ENCODE measurements around the gene DGKB. TPM values are rescaled to one million over a fixed set of nuclear protein-coding genes. Genes with fewer than 3 reads are reported as not detected.

DGKB gene
- total RNA-seq, 1 experiment from 2014 or later: 0.08 TPM

GRCh38 chr7:14821757-14822480, 80.6 kb downstream of the DGKB start:
- Histone ChIP-seq H3K27me3 (no peaks in the 10 kb centered on the region), H3K4me3 (no peak overlapping the region), H3K36me3 (no peaks in the 10 kb centered on the region), H3K9me3 (replicated peaks) (no peaks in the 10 kb centered on the region), H3K27ac (no peak overlapping the region), H3K4me1 (no peaks in the 10 kb centered on the region; the same call in 1 of the 2 replicates)
- no peak for DNase-seq

GRCh38 chr7:14818871-14819270, 83.7 kb downstream of the DGKB start:
- no peaks in the 10 kb centered on the region for H3K27me3 ChIP-seq
- no peaks in the 10 kb centered on the region for H3K36me3 ChIP-seq
- H3K9me3 ChIP-seq (replicated peaks): no peaks in the 10 kb centered on the region
- H3K4me1 ChIP-seq: no peaks in the 10 kb centered on the region; the same call in 1 of the 2 replicates
- no peak for DNase-seq
- H3K27ac ChIP-seq: no peak overlapping the region
- H3K4me3 ChIP-seq: no peak overlapping the region

- H3K27me3 ChIP-seq: no peaks in the 10 kb centered on the region
- no peak overlapping the region for H3K4me3 ChIP-seq
- H3K36me3 ChIP-seq: no peaks in the 10 kb centered on the region
- no peaks in the 10 kb centered on the region; the same call in 1 of the 2 replicates for H3K4me1 ChIP-seq
- H3K9me3 ChIP-seq (replicated peaks): no peaks in the 10 kb centered on the region
- DNase-seq: no peak
- no peak overlapping the region for H3K27ac ChIP-seq
Observed at GRCh38 chr7:14817829-14818614, 84.5 kb downstream of the DGKB start.

GRCh38 chr7:14807507-14807906, 95.0 kb downstream of the DGKB start:
- H3K27ac ChIP-seq: no peak overlapping the region
- H3K9me3 ChIP-seq (replicated peaks): no peaks in the 10 kb centered on the region
- no peak overlapping the region for H3K4me3 ChIP-seq
- H3K36me3 ChIP-seq: no peaks in the 10 kb centered on the region
- H3K4me1 ChIP-seq: no peaks in the 10 kb centered on the region
- DNase-seq: no peak
- no peaks in the 10 kb centered on the region for H3K27me3 ChIP-seq

GRCh38 chr7:14806891-14807290, 95.7 kb downstream of the DGKB start:
- no peaks in the 10 kb centered on the region for H3K27me3 ChIP-seq
- no peaks in the 10 kb centered on the region for H3K36me3 ChIP-seq
- H3K4me3 ChIP-seq: no peak overlapping the region
- no peaks in the 10 kb centered on the region for H3K9me3 ChIP-seq (replicated peaks)
- no peak for DNase-seq
- H3K4me1 ChIP-seq: no peaks in the 10 kb centered on the region
- H3K27ac ChIP-seq: no peak overlapping the region

GRCh38 chr7:14805105-14805719, 97.3 kb downstream of the DGKB start:
- H3K36me3 ChIP-seq: no peaks in the 10 kb centered on the region
- H3K4me1 ChIP-seq: no peaks in the 10 kb centered on the region
- no peak overlapping the region for H3K4me3 ChIP-seq
- H3K9me3 ChIP-seq (replicated peaks): no peaks in the 10 kb centered on the region
- no peak for DNase-seq
- H3K27me3 ChIP-seq: no peaks in the 10 kb centered on the region
- H3K27ac ChIP-seq: no peak overlapping the region

GRCh38 chr7:14800664-14801063, 101.9 kb downstream of the DGKB start:
- no peak for DNase-seq
- Histone ChIP-seq H3K9me3 (replicated peaks) (no peaks in the 10 kb centered on the region), H3K4me3 (no peak overlapping the region), H3K27ac (no peak overlapping the region), H3K27me3 (no peaks in the 10 kb centered on the region), H3K4me1 (no peaks in the 10 kb centered on the region), H3K36me3 (no peaks in the 10 kb centered on the region)

GRCh38 chr7:14793151-14793550, 109.4 kb downstream of the DGKB start:
- no peaks in the 10 kb centered on the region for H3K9me3 ChIP-seq (replicated peaks)
- no peaks in the 10 kb centered on the region for H3K4me1 ChIP-seq
- H3K36me3 ChIP-seq: no peaks in the 10 kb centered on the region
- no peaks in the 10 kb centered on the region for H3K27me3 ChIP-seq
- no peak for DNase-seq
- H3K27ac ChIP-seq: no peak overlapping the region
- H3K4me3 ChIP-seq: no peak overlapping the region

GRCh38 chr7:14787551-14787950, 115.0 kb downstream of the DGKB start:
- DNase-seq: no peak
- no peak overlapping the region for H3K27ac ChIP-seq
- H3K9me3 ChIP-seq (replicated peaks): no peaks in the 10 kb centered on the region
- H3K4me3 ChIP-seq: no peak overlapping the region
- H3K27me3 ChIP-seq: no peaks in the 10 kb centered on the region
- no peaks in the 10 kb centered on the region for H3K36me3 ChIP-seq
- no peaks in the 10 kb centered on the region for H3K4me1 ChIP-seq

- H3K27ac ChIP-seq: no peak overlapping the region
- H3K4me1 ChIP-seq: no peaks in the 10 kb centered on the region
- no peaks in the 10 kb centered on the region for H3K36me3 ChIP-seq
- DNase-seq: no peak
- no peaks in the 10 kb centered on the region for H3K27me3 ChIP-seq
- H3K9me3 ChIP-seq (replicated peaks): no peaks in the 10 kb centered on the region
- H3K4me3 ChIP-seq: no peak overlapping the region
Observed at GRCh38 chr7:14786314-14786895, 116.1 kb downstream of the DGKB start.

- Histone ChIP-seq H3K27me3 (no peaks in the 10 kb centered on the region), H3K9me3 (replicated peaks) (no peaks in the 10 kb centered on the region), H3K4me1 (no peaks in the 10 kb centered on the region), H3K4me3 (no peak overlapping the region), H3K36me3 (no peaks in the 10 kb centered on the region), H3K27ac (no peak overlapping the region)
- no peak for DNase-seq
Observed at GRCh38 chr7:14777806-14778205, 124.7 kb downstream of the DGKB start.

- no peaks in the 10 kb centered on the region for H3K27me3 ChIP-seq
- no peaks in the 10 kb centered on the region for H3K4me1 ChIP-seq
- no peak overlapping the region for H3K4me3 ChIP-seq
- no peaks in the 10 kb centered on the region for H3K36me3 ChIP-seq
- no peak overlapping the region for H3K27ac ChIP-seq
- no peaks in the 10 kb centered on the region for H3K9me3 ChIP-seq (replicated peaks)
- DNase-seq: no peak
Observed at GRCh38 chr7:14776266-14776665, 126.3 kb downstream of the DGKB start.

GRCh38 chr7:14773729-14774271, 128.8 kb downstream of the DGKB start:
- H3K9me3 ChIP-seq (replicated peaks): no peaks in the 10 kb centered on the region
- no peak for DNase-seq
- no peaks in the 10 kb centered on the region for H3K27me3 ChIP-seq
- H3K27ac ChIP-seq: no peak overlapping the region
- no peak overlapping the region for H3K4me3 ChIP-seq
- H3K36me3 ChIP-seq: no peaks in the 10 kb centered on the region
- H3K4me1 ChIP-seq: no peaks in the 10 kb centered on the region

GRCh38 chr7:14770614-14771013, 131.9 kb downstream of the DGKB start:
- H3K4me3 ChIP-seq: no peak overlapping the region
- H3K27ac ChIP-seq: no peak overlapping the region
- no peaks in the 10 kb centered on the region for H3K36me3 ChIP-seq
- H3K27me3 ChIP-seq: no peaks in the 10 kb centered on the region
- H3K4me1 ChIP-seq: no peaks in the 10 kb centered on the region
- DNase-seq: no peak
- H3K9me3 ChIP-seq (replicated peaks): no peaks in the 10 kb centered on the region

GRCh38 chr7:14769261-14769660, 133.3 kb downstream of the DGKB start:
- DNase-seq: no peak
- Histone ChIP-seq H3K9me3 (replicated peaks) (no peaks in the 10 kb centered on the region), H3K27me3 (no peaks in the 10 kb centered on the region), H3K4me3 (no peak overlapping the region), H3K36me3 (no peaks in the 10 kb centered on the region), H3K27ac (no peak overlapping the region), H3K4me1 (no peaks in the 10 kb centered on the region)
